Pericardium fibroblast (primary cell): Measurements from ENCODE around the gene OPALIN. TPM values are rescaled to one million over a fixed set of nuclear protein-coding genes. Genes with fewer than 3 reads are reported as not detected.

Experiments
- total RNA-seq: library from RNA; depleted of rRNA; stranded (reverse); fragments of >200 nt; gene quantifications from 2 replicates; pipeline ENCODE4 v1.2.3, GENCODE V29; 2015

The OPALIN gene, protein sequence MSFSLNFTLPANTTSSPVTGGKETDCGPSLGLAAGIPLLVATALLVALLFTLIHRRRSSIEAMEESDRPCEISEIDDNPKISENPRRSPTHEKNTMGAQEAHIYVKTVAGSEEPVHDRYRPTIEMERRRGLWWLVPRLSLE
- total RNA-seq: not detected in 2 replicates

GRCh38 chr10:96358851-96359540 is at the start of gene OPALIN:
TSS of gene OPALIN (minus strand) at chr10:96359002. CDS start at chr10:96358896, 106 bp downstream.

GRCh38 chr10:96304230-96304629 is 54.6 kb downstream of the OPALIN start, which contains the start of gene DNTT:
TSS of gene DNTT (plus strand) at chr10:96304434. CDS start at chr10:96304498, 64 bp downstream.

Other genes starting within 250 kb of the OPALIN start
- 5.5 and 7.7 TPM in 2 replicates for gene ZNF518A, start 228.7 kb downstream of the OPALIN start, total RNA-seq
- not detected in 2 replicates for gene BLNK, start 87.4 kb downstream of the OPALIN start, total RNA-seq
- not detected in 2 replicates for gene DNTT, start 54.6 kb downstream of the OPALIN start, total RNA-seq
- under 0.01 TPM in 1 of 2 replicates, not detected in the other for gene TLL2, start 154.9 kb upstream of the OPALIN start, total RNA-seq
- 52.1 and 68.8 TPM in 2 replicates for gene TM9SF3, start 228.0 kb upstream of the OPALIN start, total RNA-seq